ENCODE results near the gene RPL13A.

Gene RPL13A

DNA sequence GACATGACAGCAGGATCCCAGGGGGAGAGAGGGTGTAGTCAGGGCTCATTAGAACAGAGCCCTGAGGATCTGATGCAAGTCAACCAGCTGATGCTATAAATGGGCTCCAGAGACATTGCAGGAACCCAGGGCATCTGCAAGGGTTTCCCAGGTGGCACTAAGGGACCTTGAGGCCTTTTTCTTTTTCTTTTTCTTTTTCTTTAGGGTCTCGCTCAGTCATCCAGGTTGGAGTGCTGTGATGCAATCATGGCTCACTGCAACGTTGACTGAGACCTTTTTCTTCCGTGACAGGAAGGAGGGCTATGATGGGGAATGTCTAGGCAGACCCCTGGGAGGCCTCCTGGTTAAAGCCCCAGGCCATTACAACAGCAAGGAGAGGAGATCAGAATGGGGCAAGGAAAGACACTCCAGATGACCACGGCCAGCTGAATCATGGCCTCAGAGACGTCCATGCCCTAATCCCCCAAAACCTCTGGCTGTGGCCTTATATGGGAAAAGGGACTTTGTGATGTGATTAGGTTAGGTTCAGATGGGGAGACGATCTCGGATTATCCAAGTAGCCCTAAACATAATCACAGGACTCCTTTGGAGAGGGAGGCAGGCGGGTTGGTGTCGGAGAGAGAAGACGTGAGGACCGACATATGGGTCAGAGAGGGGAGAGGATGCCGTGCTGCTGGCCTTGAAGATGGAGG, 20.5 kb downstream of the RPL13A start:
- DNase-seq (ENCODE audit: low read depth) = no peak

GRCh38 chr19:49512970-49513745, 25.8 kb downstream of the RPL13A start:
- no peak for DNase-seq (ENCODE audit: low read depth)

GRCh38 chr19:49513746-49514118, 26.3 kb downstream of the RPL13A start:
- no peak for DNase-seq (ENCODE audit: low read depth)

GRCh38 chr19:49514151-49514550, 26.7 kb downstream of the RPL13A start:
- DNase-seq (ENCODE audit: low read depth) = no peak

DNA sequence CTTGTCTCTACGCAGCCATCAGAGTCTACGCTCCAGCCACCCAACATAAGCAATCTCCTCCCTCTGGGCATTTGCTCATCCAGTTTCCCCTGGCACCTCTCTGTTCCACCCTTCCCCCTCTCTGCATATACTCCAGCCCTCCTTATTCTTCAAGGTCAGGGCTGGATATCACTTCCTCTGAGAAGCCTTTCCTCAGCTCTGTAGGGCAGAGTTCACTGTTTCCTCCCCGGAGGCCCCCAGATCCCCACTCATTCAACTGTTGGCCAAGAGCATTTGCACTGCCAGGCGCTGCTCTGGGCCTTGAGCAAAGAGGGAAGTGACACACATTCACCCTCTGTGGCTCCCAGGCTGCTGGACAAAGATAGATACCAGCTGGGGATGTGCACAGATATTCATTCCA, 28.4 kb downstream of the RPL13A start:
- no peak for DNase-seq (ENCODE audit: low read depth)

DNA sequence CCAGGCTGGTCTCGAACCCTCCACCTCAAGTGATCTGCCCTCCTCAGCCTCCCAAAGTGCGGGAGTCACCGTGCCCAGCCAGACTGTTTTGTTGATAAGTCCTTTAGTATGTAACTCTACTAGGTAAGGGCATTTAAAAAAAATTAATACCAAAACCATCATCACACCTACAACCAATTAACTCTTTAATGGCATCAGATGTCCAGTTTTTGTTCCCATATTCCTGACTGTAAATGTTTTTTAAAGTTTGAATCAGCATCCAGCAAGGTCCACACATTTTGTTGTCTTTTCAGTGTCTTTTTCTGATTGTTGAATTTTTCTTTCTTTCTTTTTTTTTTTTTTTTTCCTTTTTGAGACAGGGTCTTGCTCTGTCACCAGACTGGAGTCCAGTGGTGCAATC, 30.6 kb downstream of the RPL13A start:
- no peak for DNase-seq (ENCODE audit: low read depth)

GRCh38 chr19:49520705-49521319, 33.4 kb downstream of the RPL13A start:
- no peak for DNase-seq (ENCODE audit: low read depth)

DNA sequence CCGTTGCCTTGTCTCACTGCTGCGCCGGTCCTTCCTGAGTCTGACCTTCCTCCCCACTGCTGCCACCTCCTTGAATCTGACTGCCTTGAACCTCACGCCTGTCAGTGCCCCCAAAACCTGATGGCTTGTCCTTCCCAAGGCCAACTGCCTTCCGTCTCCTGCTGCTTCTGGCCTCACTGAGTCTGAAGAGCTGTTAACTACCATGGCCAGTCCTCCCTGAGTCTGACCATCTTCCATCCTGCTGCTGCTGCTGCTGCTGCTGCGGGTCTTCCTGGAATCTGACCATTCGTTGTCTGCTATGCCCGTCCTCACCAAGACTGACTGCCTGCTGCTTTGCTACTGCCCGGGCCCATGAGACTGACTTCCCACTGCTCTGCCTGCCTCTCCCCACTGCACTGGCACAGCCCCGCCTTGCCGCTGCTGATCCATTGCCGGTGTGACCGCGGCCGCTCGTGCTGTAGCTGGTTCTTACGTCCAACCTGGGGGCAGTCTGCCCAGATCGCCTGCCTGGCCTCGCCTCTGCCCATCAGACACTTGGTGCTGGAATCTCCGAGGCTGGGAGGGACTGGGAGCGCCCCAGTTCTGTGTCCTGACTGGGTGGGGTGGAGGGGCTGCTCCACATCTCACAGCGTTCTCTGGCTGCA, 37.5 kb downstream of the RPL13A start:
- DNase-seq (ENCODE audit: low read depth) = no peak

DNA sequence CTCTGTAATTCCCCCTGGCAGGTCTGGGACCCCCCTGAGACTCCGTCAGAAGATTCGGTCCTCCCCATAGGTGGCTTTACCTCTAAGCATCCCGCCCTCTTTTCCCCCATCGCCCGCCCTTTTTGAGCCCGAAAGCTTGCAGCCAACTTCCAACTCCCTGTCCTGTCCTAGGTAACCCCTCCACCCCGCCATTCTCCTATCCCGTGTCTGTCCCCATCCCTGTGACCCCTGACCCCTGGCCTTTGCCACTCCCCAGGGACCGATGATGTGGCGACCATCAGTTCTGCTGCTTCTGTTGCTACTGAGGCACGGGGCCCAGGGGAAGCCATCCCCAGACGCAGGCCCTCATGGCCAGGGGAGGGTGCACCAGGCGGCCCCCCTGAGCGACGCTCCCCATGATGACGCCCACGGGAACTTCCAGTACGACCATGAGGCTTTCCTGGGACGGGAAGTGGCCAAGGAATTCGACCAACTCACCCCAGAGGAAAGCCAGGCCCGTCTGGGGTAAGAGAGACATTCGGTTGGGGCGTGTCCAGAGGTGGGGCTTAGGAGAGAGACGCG, 40.9 kb downstream of the RPL13A start:
- no peak for DNase-seq (ENCODE audit: low read depth)

- no peak for DNase-seq (ENCODE audit: low read depth)
Measured at GRCh38 chr19:49530708-49531107, 43.3 kb downstream of the RPL13A start.

- DNase-seq (ENCODE audit: low read depth) = no peak
Measured at GRCh38 chr19:49533551-49534488, 46.4 kb downstream of the RPL13A start.

DNA sequence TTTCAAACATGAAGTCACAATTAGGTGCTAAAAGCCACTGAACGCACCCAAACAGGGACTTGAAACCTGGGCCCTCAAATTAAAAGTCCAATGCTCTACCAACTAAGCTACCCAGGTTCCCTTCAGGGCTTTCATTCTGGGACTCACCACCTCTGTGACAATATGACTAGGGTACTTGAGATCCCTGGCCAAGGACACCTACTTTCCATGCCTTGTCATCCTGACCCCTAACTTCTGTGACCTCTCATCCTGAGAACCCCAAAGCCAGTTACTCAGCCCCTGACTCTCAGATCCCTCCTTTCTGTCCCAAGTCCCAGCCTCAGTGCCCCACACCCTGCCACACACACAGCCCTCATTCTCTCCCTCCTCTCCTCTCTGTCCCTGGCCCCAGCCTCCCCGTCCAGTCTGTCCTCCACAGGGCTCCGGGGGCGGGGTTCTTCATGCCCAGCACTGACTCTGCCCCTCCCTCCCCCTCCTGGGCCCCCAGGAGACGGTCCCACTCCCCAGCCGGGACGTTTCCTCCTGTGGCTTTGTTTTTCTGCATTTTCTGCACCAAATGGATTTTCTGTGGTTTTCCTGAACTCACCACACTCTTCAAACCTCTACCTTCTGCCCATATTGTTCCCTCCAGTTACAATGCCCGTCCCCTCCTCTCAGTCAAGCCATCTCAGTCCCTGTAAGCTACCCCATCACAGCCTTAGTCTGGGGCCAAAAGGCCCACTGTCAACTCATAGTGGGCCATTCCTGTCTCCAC, 47.4 kb downstream of the RPL13A start:
- DNase-seq (ENCODE audit: low read depth) = no peak

DNA sequence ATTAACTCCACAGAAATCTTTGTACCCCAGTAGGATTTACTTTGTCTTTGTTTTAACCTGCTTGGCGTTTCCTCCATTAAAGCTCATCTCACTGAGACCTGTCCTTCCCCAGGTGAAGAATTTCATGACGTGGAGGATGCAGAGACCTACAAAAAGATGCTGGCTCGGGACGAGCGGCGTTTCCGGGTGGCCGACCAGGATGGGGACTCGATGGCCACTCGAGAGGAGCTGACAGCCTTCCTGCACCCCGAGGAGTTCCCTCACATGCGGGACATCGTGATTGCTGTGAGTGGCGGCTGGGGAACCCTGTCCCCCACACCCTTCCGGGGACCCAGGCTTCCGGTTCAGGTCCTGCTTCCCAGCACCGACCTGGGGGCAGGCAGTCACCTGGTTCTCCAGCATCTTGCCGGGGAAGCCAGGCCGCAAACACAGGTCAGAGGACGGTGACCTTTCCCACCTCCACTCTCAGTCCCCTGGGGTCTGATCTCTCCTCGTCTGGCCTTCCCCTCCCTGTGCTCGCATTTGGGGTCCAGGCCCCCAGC, 49.6 kb downstream of the RPL13A start:
- DNase-seq (ENCODE audit: low read depth) = no peak

- no peak for DNase-seq (ENCODE audit: low read depth)
Measured at GRCh38 chr19:49538643-49539042, 51.2 kb downstream of the RPL13A start.

DNA sequence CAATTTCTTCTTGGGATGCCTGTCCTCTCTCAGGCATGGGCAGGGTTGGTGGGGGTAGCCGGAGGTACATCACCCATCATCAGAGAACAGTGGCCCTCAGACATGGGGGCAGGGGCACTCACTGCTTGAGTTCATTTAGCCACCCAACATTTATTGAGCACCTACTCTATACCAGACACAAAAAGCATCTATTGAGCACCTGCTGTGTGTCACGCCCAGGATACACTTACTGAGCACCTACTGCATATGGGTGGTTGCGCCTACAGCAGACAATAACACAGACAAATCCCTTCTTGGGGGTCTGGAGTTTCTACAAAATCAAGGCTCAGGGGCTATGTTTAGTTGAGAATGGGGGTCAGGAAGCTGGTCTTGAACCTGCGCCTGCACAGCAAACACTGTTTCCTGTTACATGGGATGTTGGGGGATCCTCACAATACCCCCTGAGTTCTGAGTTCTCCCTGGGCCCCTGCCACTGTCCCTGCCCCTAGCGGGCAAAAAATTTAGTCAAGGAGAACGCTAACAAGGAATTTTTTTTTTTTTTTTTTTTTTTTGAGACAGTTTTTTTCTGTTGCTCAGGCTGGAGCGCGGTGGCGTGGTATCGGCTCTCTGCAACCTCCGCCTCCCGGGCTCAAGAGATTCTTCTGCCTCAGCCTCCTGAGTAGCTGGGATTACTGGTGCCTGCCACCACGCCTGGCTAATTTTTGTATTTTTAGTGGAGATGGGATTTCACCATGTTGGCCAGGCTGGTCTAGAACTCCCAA, 52.0 kb downstream of the RPL13A start:
- no peak for DNase-seq (ENCODE audit: low read depth)
